Stimulated activated CD8-positive, alpha-beta memory T cell treated with anti-CD3 and anti-CD28 coated beads, Interleukin-7, amount 100 ng/mL, for 48 hours (primary cell): ENCODE results near the gene FUCA1.
"Not testable (repeated sequence)": the region's sequence is repeated elsewhere in the genome, so short reads cannot be mapped to it uniquely, and the experiment has no call there.

Source experiments
- DNase-seq, 2 donors: peaks; one replicate each; pipeline ENCODE4 v3.0.0-alpha.2; 2020; ENCODE audit warnings: low read depth in 1 of 2; ENCODE audit errors: extremely low read depth in 1 of 2

The FUCA1 gene

GRCh38 chr1:23803674-23804073, 64.4 kb downstream of the FUCA1 start:
- DNase-seq: no peak

- not testable (repeated sequence) for DNase-seq
These were observed 65.2 kb downstream of the FUCA1 start for GRCh38 chr1:23802809-23803342.

GRCh38 chr1:23801876-23802275, 66.2 kb downstream of the FUCA1 start:
- DNase-seq: no peak

- no peak for DNase-seq
These were observed 66.7 kb downstream of the FUCA1 start for GRCh38 chr1:23801338-23801748.

- DNase-seq: peak; percentile 94 to 98
These were observed 67.4 kb downstream of the FUCA1 start, which contains the start of gene GALE for GRCh38 chr1:23800400-23801337. TSS of gene GALE (minus strand) at chr1:23800754. CDS start at chr1:23799007, 1,747 bp downstream.

GRCh38 chr1:23799570-23800399, 68.3 kb downstream of the FUCA1 start:
- peak in 1 of 2 donors; percentile 29 for DNase-seq

GRCh38 chr1:23799255-23799569, 68.9 kb downstream of the FUCA1 start:
- no peak for DNase-seq

GRCh38 chr1:23798662-23799142, 69.4 kb downstream of the FUCA1 start:
- DNase-seq: no peak

GRCh38 chr1:23797478-23798448, 70.3 kb downstream of the FUCA1 start:
- no peak for DNase-seq

- DNase-seq: no peak
These were observed 71.4 kb downstream of the FUCA1 start for GRCh38 chr1:23796466-23797271.

- no peak for DNase-seq
These were observed 72.2 kb downstream of the FUCA1 start for GRCh38 chr1:23795676-23796465.
